HFFc6 (cell line): ENCODE measurements around the gene FPR1. TPM values are rescaled to one million over a fixed set of nuclear protein-coding genes. Genes with fewer than 3 reads are reported as not detected.

Source experiments
- DNase-seq: peaks from one replicate; pipeline ENCODE4 v3.0.0-alpha.2; 2018
- H3K27ac Mint-ChIP-seq: 2 replicates; pipeline ENCODE4 v1.8.0; 2020; ENCODE audit warnings: mild to moderate bottlenecking, mixed read lengths
- H3K27me3 Mint-ChIP-seq: 2 replicates; pipeline ENCODE4 v1.8.0; 2021; ENCODE audit warnings: mild to moderate bottlenecking, moderate library complexity, mixed read lengths; ENCODE audit not compliant: insufficient read depth
- H3K36me3 Mint-ChIP-seq: 2 replicates; pipeline ENCODE4 v1.8.0; 2021; ENCODE audit warnings: low read depth, mixed read lengths
- H3K4me1 Mint-ChIP-seq: 2 replicates; pipeline ENCODE4 v1.8.0; 2020; ENCODE audit warnings: low read depth, mixed read lengths
- H3K4me3 Mint-ChIP-seq: 2 replicates; pipeline ENCODE4 v1.8.0; 2020; ENCODE audit warnings: mild to moderate bottlenecking, moderate library complexity, mixed read lengths
- H3K9me3 Mint-ChIP-seq: 2 replicates; pipeline ENCODE4 v1.8.0; 2020; ENCODE audit warnings: mild to moderate bottlenecking, mixed read lengths
- total RNA-seq, 6 experiments: library from RNA; stranded (reverse); fragmentation: NEBNext Ultra II Directional; extraction: Animal tissue kit (Norgen Biotek cat#: 25700); gene quantifications; 2 replicates in 1 of 6; 3 replicates in 5 of 6; pipeline ENCODE4 v1.2.3, GENCODE V29; 2021
- TF ChIP-seq, protein P1 (sequence below): fragments of 200-600 bp; sonication (generic); IDR thresholded peaks from 2 replicates; pipeline ENCODE4 v1.5.0; 2021; ENCODE audit warnings: antibody characterized with exemption, mild to moderate bottlenecking

FPR1 gene
- total RNA-seq, 6 experiments from 2014 or later = 0.26 to 0.53 (median 0.34) TPM; not detected in 1

DNA sequence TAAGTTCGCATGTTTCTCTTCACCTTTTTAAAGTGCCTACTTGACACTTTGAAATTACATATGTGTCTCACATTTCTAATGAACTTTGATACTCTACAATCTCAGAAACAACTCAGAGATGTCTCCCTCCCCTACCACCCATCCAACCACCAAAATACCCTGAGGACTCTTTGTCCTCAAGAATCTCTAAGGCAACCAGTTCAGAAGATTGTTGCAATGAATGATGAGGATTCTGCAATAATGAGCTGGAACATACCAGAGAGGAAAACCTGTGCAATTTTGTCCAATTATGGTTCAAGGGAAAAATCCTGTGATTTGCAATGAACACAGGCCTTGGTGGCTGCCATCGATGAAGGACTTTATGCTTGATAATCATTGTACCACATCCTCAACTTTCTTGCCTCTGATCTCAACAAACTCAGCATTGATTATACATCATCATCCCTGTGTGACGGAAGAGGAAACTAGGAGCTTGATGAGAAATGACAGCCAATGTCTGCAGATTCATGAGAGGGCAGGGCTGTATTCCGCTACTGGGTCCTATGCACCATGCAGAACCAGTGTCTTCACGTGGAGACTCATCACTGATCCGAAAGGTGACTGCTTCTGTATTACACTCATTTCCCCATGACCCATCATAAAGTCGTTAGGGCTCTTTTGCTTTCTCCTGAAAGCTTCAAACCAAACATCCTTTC, 1.1 kb downstream of the FPR1 start:
- H3K9me3 Mint-ChIP-seq = peaks cover 1% of the 10 kb centered on the region
- H3K27ac Mint-ChIP-seq = no peak overlapping the region; the same call in 1 of the 2 replicates
- no peaks in the 10 kb centered on the region; the same call in 1 of the 2 replicates for H3K36me3 Mint-ChIP-seq
- H3K4me1 Mint-ChIP-seq = peaks cover 21% of the 10 kb centered on the region
- DNase-seq = peak; percentile 12
- H3K27me3 Mint-ChIP-seq = peaks cover 15% of the 10 kb centered on the region
- peak overlapping the region; percentile 27; the same call in 1 of the 2 replicates for H3K4me3 Mint-ChIP-seq
- TF ChIP-seq, protein P1, sequence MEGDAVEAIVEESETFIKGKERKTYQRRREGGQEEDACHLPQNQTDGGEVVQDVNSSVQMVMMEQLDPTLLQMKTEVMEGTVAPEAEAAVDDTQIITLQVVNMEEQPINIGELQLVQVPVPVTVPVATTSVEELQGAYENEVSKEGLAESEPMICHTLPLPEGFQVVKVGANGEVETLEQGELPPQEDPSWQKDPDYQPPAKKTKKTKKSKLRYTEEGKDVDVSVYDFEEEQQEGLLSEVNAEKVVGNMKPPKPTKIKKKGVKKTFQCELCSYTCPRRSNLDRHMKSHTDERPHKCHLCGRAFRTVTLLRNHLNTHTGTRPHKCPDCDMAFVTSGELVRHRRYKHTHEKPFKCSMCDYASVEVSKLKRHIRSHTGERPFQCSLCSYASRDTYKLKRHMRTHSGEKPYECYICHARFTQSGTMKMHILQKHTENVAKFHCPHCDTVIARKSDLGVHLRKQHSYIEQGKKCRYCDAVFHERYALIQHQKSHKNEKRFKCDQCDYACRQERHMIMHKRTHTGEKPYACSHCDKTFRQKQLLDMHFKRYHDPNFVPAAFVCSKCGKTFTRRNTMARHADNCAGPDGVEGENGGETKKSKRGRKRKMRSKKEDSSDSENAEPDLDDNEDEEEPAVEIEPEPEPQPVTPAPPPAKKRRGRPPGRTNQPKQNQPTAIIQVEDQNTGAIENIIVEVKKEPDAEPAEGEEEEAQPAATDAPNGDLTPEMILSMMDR = no peak

DNA sequence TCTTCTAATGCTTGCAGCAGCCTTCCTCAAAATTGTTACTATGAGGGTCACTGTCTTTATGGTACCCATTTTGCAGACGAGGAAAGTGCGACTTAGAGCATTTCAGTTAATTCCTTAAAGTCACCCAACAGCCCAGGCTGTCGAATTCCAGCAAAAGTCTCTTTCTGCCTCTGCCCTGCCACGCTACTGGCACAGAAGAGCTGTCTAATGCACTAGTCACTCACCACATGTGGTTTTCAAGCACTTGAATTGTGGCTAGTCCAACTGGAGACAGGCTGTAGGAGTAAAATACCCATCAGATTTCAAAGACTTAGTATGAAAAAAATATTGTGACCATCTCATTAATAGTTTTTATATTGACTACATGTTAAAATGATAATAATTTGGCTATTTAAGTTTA, 1.7 kb downstream of the FPR1 start:
- TF ChIP-seq, protein P1 = no peak
- peak; percentile 48 for DNase-seq
- H3K9me3 Mint-ChIP-seq = no peaks in the 10 kb centered on the region; the same call in 1 of the 2 replicates
- peaks cover 15% of the 10 kb centered on the region for H3K27me3 Mint-ChIP-seq
- H3K36me3 Mint-ChIP-seq = no peaks in the 10 kb centered on the region; the same call in 1 of the 2 replicates
- no peak overlapping the region for H3K4me3 Mint-ChIP-seq
- peaks cover 25% of the 10 kb centered on the region for H3K4me1 Mint-ChIP-seq
- peak overlapping the region; percentile 26; the same call in 1 of the 2 replicates for H3K27ac Mint-ChIP-seq

DNA sequence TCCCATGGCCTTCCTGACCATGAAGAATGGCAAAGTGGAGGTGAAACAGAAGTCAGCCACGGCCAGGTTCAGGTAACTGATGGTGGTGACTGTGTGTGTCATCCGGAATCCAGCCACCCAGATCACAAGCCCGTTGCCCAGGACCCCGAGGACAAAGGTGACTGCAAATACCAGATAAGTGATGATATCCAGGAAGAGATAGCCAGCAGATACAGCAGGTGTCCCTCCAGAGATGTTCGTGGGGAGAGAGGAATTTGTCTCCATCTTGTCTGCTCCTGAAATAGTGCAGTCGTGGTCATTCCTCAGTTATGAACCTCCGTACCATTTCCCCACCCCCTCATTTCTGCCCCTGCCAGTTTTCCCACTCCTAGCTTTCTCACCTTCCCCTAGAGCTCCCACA, 4.9 kb downstream of the FPR1 start:
- H3K27ac Mint-ChIP-seq = no peak overlapping the region
- DNase-seq = no peak
- H3K9me3 Mint-ChIP-seq = no peaks in the 10 kb centered on the region; the same call in 1 of the 2 replicates
- TF ChIP-seq, protein P1 = no peak
- no peak overlapping the region for H3K4me3 Mint-ChIP-seq
- H3K27me3 Mint-ChIP-seq = peaks cover 14% of the 10 kb centered on the region
- peaks cover 36% of the 10 kb centered on the region for H3K4me1 Mint-ChIP-seq
- no peaks in the 10 kb centered on the region; the same call in 1 of the 2 replicates for H3K36me3 Mint-ChIP-seq

DNA sequence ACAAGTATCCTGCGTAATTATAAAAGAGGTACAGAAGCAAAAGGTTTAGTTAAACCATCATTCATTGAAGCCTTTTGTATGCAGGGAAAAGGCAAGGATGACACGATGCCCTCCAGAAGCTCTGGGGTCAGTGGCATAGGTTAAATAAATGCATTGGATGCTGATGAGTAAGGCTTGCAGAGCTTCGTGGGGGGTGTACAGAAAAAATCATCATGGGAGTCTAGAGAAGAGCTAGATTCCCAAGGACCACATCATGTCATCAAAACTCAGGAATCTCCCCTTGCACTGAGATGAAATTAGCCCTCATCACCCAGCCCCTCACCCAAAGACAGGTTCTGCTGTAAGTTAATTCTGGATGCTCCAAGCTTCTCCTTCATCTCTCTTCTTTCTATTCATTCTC, 8.3 kb downstream of the FPR1 start:
- TF ChIP-seq, protein P1 = no peak
- no peak for DNase-seq
- H3K9me3 Mint-ChIP-seq = no peaks in the 10 kb centered on the region; the same call in 1 of the 2 replicates

DNA sequence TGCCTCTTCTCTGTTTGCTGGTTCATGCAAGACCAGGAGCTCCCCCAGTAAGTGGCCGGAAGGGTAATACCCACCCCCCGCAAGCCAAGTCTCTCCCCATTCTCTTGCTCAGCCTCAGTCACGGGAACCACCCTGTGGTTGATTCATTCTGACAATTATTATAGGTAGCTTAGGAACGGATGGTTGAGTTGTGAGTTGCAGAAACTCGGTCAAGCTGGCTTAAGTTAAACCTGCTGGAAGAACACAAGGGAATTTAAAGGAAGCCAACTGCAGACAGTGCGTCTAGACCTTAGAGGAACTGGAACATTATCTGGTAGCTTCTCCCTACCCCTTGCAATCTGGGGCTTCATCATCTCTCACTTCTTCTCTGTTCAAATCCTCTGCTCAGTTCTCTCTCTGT, 8.9 kb downstream of the FPR1 start:
- Mint-ChIP-seq H3K4me3 (peak overlapping the region; percentile 16; the same call in 1 of the 2 replicates), H3K27me3 (peaks cover 16% of the 10 kb centered on the region), H3K9me3 (no peaks in the 10 kb centered on the region; the same call in 1 of the 2 replicates), H3K27ac (peak overlapping the region; percentile 56; the same call in 1 of the 2 replicates), H3K4me1 (peaks cover 35% of the 10 kb centered on the region), H3K36me3 (no peaks in the 10 kb centered on the region)
- TF ChIP-seq, protein P1 = no peak
- DNase-seq = peak; percentile 37

More for the DNA sequence above, 8.3 kb downstream of the FPR1 start:
- Mint-ChIP-seq H3K36me3 (no peaks in the 10 kb centered on the region), H3K27ac (peak overlapping the region; percentile 56; the same call in 1 of the 2 replicates), H3K4me1 (peaks cover 35% of the 10 kb centered on the region), H3K4me3 (peak overlapping the region; percentile 16; the same call in 1 of the 2 replicates), H3K27me3 (peaks cover 12% of the 10 kb centered on the region)
